ENCODE results near the gene MCOLN1.
"Not testable (repeated sequence)": the region's sequence is repeated elsewhere in the genome, so short reads cannot be mapped to it uniquely, and the experiment has no call there.

MCOLN1 gene

GRCh38 chr19:7554990-7555864 is 32.8 kb downstream of the MCOLN1 start:
- no peak overlapping the region for H3K4me3 Mint-ChIP-seq
- no peak overlapping the region for H3K27ac Mint-ChIP-seq
- DNase-seq: peak; percentile 60
- no peaks in the 10 kb centered on the region for H3K27me3 Mint-ChIP-seq
- H3K4me1 Mint-ChIP-seq (ENCODE audit: low read depth): peaks cover 6% of the 10 kb centered on the region
- H3K9me3 Mint-ChIP-seq: peaks cover 1% of the 10 kb centered on the region
- H3K36me3 Mint-ChIP-seq (ENCODE audit: low read depth): peaks cover 83% of the 10 kb centered on the region

- no peak for DNase-seq
- H3K9me3 Mint-ChIP-seq: peaks cover 4% of the 10 kb centered on the region
- H3K27ac Mint-ChIP-seq: no peak overlapping the region
These were observed 34.4 kb downstream of the MCOLN1 start for GRCh38 chr19:7556696-7557315.

GRCh38 chr19:7558667-7559066 is 36.2 kb downstream of the MCOLN1 start:
- Mint-ChIP-seq H3K4me1 (ENCODE audit: low read depth) (no peaks in the 10 kb centered on the region), H3K27ac (no peak overlapping the region), H3K36me3 (ENCODE audit: low read depth) (peaks cover 78% of the 10 kb centered on the region), H3K9me3 (peaks cover 4% of the 10 kb centered on the region), H3K27me3 (no peaks in the 10 kb centered on the region), H3K4me3 (no peak overlapping the region)
- no peak for DNase-seq

More at GRCh38 chr19:7556696-7557315, 34.4 kb downstream of the MCOLN1 start:
- no peaks in the 10 kb centered on the region for H3K4me1 Mint-ChIP-seq (ENCODE audit: low read depth)
- no peak overlapping the region for H3K4me3 Mint-ChIP-seq
- peaks cover 84% of the 10 kb centered on the region for H3K36me3 Mint-ChIP-seq (ENCODE audit: low read depth)
- no peaks in the 10 kb centered on the region for H3K27me3 Mint-ChIP-seq

- H3K27ac Mint-ChIP-seq: no peak overlapping the region
- H3K4me3 Mint-ChIP-seq: no peak overlapping the region
- DNase-seq: no peak
- no peaks in the 10 kb centered on the region for H3K27me3 Mint-ChIP-seq
- H3K36me3 Mint-ChIP-seq (ENCODE audit: low read depth): peaks cover 76% of the 10 kb centered on the region
- peaks cover 4% of the 10 kb centered on the region for H3K9me3 Mint-ChIP-seq
- H3K4me1 Mint-ChIP-seq (ENCODE audit: low read depth): no peaks in the 10 kb centered on the region
These were observed 36.7 kb downstream of the MCOLN1 start for GRCh38 chr19:7559102-7559501.

- peaks cover 4% of the 10 kb centered on the region for H3K9me3 Mint-ChIP-seq
- H3K27me3 Mint-ChIP-seq: no peaks in the 10 kb centered on the region
- DNase-seq: no peak
- no peak overlapping the region for H3K4me3 Mint-ChIP-seq
- peaks cover 73% of the 10 kb centered on the region for H3K36me3 Mint-ChIP-seq (ENCODE audit: low read depth)
- no peak overlapping the region for H3K27ac Mint-ChIP-seq
- H3K4me1 Mint-ChIP-seq (ENCODE audit: low read depth): no peaks in the 10 kb centered on the region
These were observed 37.8 kb downstream of the MCOLN1 start for GRCh38 chr19:7560255-7560654.

GRCh38 chr19:7561325-7561724 is 38.9 kb downstream of the MCOLN1 start:
- H3K27ac Mint-ChIP-seq: no peak overlapping the region
- no peaks in the 10 kb centered on the region for H3K27me3 Mint-ChIP-seq
- no peak overlapping the region for H3K4me3 Mint-ChIP-seq
- no peaks in the 10 kb centered on the region for H3K4me1 Mint-ChIP-seq (ENCODE audit: low read depth)
- peaks cover 4% of the 10 kb centered on the region for H3K9me3 Mint-ChIP-seq
- H3K36me3 Mint-ChIP-seq (ENCODE audit: low read depth): peaks cover 63% of the 10 kb centered on the region
- DNase-seq: no peak

- Mint-ChIP-seq H3K27ac (no peak overlapping the region), H3K36me3 (ENCODE audit: low read depth) (peaks cover 48% of the 10 kb centered on the region), H3K4me1 (ENCODE audit: low read depth) (no peaks in the 10 kb centered on the region), H3K27me3 (no peaks in the 10 kb centered on the region), H3K4me3 (no peak overlapping the region), H3K9me3 (peaks cover 4% of the 10 kb centered on the region)
- no peak for DNase-seq
These were observed 40.4 kb downstream of the MCOLN1 start for GRCh38 chr19:7562646-7563393.

- DNase-seq: no peak
- Mint-ChIP-seq H3K27me3 (no peaks in the 10 kb centered on the region), H3K27ac (no peak overlapping the region), H3K4me3 (no peak overlapping the region), H3K4me1 (ENCODE audit: low read depth) (peaks cover 2% of the 10 kb centered on the region), H3K9me3 (peaks cover 4% of the 10 kb centered on the region), H3K36me3 (ENCODE audit: low read depth) (peaks cover 29% of the 10 kb centered on the region)
These were observed 42.4 kb downstream of the MCOLN1 start for GRCh38 chr19:7564866-7565265.

GRCh38 chr19:7565332-7565731 is 42.9 kb downstream of the MCOLN1 start:
- H3K4me3 Mint-ChIP-seq: no peak overlapping the region
- peaks cover 2% of the 10 kb centered on the region for H3K4me1 Mint-ChIP-seq (ENCODE audit: low read depth)

GRCh38 chr19:7570761-7571160 is 48.3 kb downstream of the MCOLN1 start:
- Mint-ChIP-seq H3K27me3 (peaks cover 2% of the 10 kb centered on the region), H3K27ac (no peak overlapping the region), H3K4me3 (no peak overlapping the region), H3K4me1 (ENCODE audit: low read depth) (peaks cover 2% of the 10 kb centered on the region), H3K36me3 (ENCODE audit: low read depth) (no peaks in the 10 kb centered on the region), H3K9me3 (no peaks in the 10 kb centered on the region)
- DNase-seq: no peak

More at GRCh38 chr19:7565332-7565731, 42.9 kb downstream of the MCOLN1 start:
- Mint-ChIP-seq H3K36me3 (ENCODE audit: low read depth) (peaks cover 26% of the 10 kb centered on the region), H3K27ac (no peak overlapping the region), H3K9me3 (peaks cover 1% of the 10 kb centered on the region), H3K27me3 (no peaks in the 10 kb centered on the region)
- DNase-seq: no peak

- no peak for DNase-seq
- no peaks in the 10 kb centered on the region for H3K4me1 Mint-ChIP-seq (ENCODE audit: low read depth)
- H3K4me3 Mint-ChIP-seq: no peak overlapping the region
- H3K9me3 Mint-ChIP-seq: no peaks in the 10 kb centered on the region
- peaks cover 10% of the 10 kb centered on the region for H3K27me3 Mint-ChIP-seq
- no peaks in the 10 kb centered on the region for H3K36me3 Mint-ChIP-seq (ENCODE audit: low read depth)
- H3K27ac Mint-ChIP-seq: no peak overlapping the region
These were observed 53.1 kb downstream of the MCOLN1 start for GRCh38 chr19:7575434-7576040.

GRCh38 chr19:7577422-7577821 is 55.0 kb downstream of the MCOLN1 start:
- not testable (repeated sequence) for H3K27ac Mint-ChIP-seq; DNase-seq; H3K4me3 Mint-ChIP-seq; H3K4me1 Mint-ChIP-seq (ENCODE audit: low read depth); H3K9me3 Mint-ChIP-seq; H3K36me3 Mint-ChIP-seq (ENCODE audit: low read depth)
- peaks cover 10% of the 10 kb centered on the region for H3K27me3 Mint-ChIP-seq

- Mint-ChIP-seq H3K27ac (no peak overlapping the region), H3K4me1 (ENCODE audit: low read depth) (no peaks in the 10 kb centered on the region), H3K27me3 (peaks cover 10% of the 10 kb centered on the region), H3K4me3 (no peak overlapping the region), H3K36me3 (ENCODE audit: low read depth) (no peaks in the 10 kb centered on the region), H3K9me3 (no peaks in the 10 kb centered on the region)
- DNase-seq: no peak
These were observed 55.7 kb downstream of the MCOLN1 start for GRCh38 chr19:7578127-7578526.

- no peak overlapping the region for H3K27ac Mint-ChIP-seq
- peaks cover 8% of the 10 kb centered on the region for H3K27me3 Mint-ChIP-seq
- H3K9me3 Mint-ChIP-seq: no peaks in the 10 kb centered on the region
- H3K4me3 Mint-ChIP-seq: no peak overlapping the region
- H3K36me3 Mint-ChIP-seq (ENCODE audit: low read depth): no peaks in the 10 kb centered on the region
- no peaks in the 10 kb centered on the region for H3K4me1 Mint-ChIP-seq (ENCODE audit: low read depth)
- DNase-seq: no peak
These were observed 56.8 kb downstream of the MCOLN1 start for GRCh38 chr19:7579182-7579581.
